Measurements from ENCODE around the gene EEFSEC. TPM values are rescaled to one million over a fixed set of nuclear protein-coding genes. Genes with fewer than 3 reads are reported as not detected.

Gene EEFSEC
- total RNA-seq, 4 donors from 2014 or later, result 25.1 to 43.5 (median 29.5) TPM

DNA sequence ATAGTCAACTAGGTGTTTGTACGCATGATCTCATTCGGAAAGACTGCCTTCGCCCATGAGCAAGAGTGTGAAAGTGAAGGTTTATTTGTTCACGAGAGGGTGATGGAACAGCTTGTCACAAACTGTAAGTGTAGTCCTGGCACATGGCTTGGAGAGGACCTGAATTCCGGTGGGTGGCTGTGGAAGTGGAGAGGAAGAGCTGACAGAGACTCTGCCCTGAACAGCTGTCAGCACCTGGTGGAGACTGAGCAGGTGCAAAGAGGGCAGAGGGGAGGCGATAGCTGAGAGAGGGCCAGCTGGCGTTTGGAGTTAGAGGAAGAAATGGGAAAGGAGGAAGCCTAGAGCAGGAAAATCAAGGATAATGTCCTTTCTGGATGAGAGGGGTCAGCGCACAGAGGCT lies 155.7 kb downstream of the EEFSEC start:
- DNase-seq (ENCODE audit: low spot score in 2 of 2), result no peak
- TF ChIP-seq, protein P1, sequence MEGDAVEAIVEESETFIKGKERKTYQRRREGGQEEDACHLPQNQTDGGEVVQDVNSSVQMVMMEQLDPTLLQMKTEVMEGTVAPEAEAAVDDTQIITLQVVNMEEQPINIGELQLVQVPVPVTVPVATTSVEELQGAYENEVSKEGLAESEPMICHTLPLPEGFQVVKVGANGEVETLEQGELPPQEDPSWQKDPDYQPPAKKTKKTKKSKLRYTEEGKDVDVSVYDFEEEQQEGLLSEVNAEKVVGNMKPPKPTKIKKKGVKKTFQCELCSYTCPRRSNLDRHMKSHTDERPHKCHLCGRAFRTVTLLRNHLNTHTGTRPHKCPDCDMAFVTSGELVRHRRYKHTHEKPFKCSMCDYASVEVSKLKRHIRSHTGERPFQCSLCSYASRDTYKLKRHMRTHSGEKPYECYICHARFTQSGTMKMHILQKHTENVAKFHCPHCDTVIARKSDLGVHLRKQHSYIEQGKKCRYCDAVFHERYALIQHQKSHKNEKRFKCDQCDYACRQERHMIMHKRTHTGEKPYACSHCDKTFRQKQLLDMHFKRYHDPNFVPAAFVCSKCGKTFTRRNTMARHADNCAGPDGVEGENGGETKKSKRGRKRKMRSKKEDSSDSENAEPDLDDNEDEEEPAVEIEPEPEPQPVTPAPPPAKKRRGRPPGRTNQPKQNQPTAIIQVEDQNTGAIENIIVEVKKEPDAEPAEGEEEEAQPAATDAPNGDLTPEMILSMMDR (IDR thresholded peaks at IDR 0.05), result no peak
- TF ChIP-seq POLR2A (IDR thresholded peaks at IDR 0.05), result no peak
- TF ChIP-seq EP300 (IDR thresholded peaks at IDR 0.05), result no peak
- Histone ChIP-seq H3K9me3 (no peaks in the 10 kb centered on the region), H3K4me1 (no peaks in the 10 kb centered on the region), H3K36me3 (peaks cover 0 to 32% (median 0%) of the 10 kb centered on the region in 3 donors), H3K4me3 (no peak overlapping the region), H3K27ac (no peak overlapping the region), H3K27me3 (no peaks in the 10 kb centered on the region)
- WGBS, 2 donors, result 93 to 97% methylated on average over 8 of the region's 8 CpGs

- Histone ChIP-seq H3K36me3 (peaks cover 0 to 32% (median 0%) of the 10 kb centered on the region in 3 donors), H3K4me3 (no peak overlapping the region), H3K27ac (no peak overlapping the region), H3K27me3 (no peaks in the 10 kb centered on the region), H3K9me3 (no peaks in the 10 kb centered on the region), H3K4me1 (no peaks in the 10 kb centered on the region)
- no peak for DNase-seq (ENCODE audit: low spot score in 2 of 2)
- WGBS, 2 donors, result 83 to 85% methylated on average over 4 of the region's 4 CpGs
- TF ChIP-seq POLR2A (IDR thresholded peaks at IDR 0.05) (no peak), EP300 (IDR thresholded peaks at IDR 0.05) (no peak)
- TF ChIP-seq, protein P1 (IDR thresholded peaks at IDR 0.05), result no peak
These were observed 157.2 kb downstream of the EEFSEC start for GRCh38 chr3:128310286-128311058.

GRCh38 chr3:128311441-128311844 lies 158.2 kb downstream of the EEFSEC start:
- TF ChIP-seq POLR2A (IDR thresholded peaks at IDR 0.05) (no peak), EP300 (IDR thresholded peaks at IDR 0.05) (no peak)
- TF ChIP-seq, protein P1 (IDR thresholded peaks at IDR 0.05), result no peak
- Histone ChIP-seq H3K4me1 (peaks cover 0 to 4% (median 0%) of the 10 kb centered on the region in 4 donors), H3K9me3 (no peaks in the 10 kb centered on the region), H3K27ac (no peak overlapping the region), H3K27me3 (no peaks in the 10 kb centered on the region), H3K4me3 (no peak overlapping the region), H3K36me3 (peaks cover 0 to 32% (median 0%) of the 10 kb centered on the region in 3 donors)
- DNase-seq (ENCODE audit: low spot score in 2 of 2), result no peak
- 55 to 57% methylated on average over 5 of the region's 5 CpGs for WGBS, 2 donors

- no peak overlapping the region for H3K4me3 ChIP-seq
- WGBS, 2 donors, result 70 to 82% methylated on average over 8 to 10 of the region's 10 CpGs
- H3K9me3 ChIP-seq, result no peaks in the 10 kb centered on the region
- no peak overlapping the region for H3K27ac ChIP-seq
- H3K36me3 ChIP-seq, result peaks cover 0 to 32% (median 0%) of the 10 kb centered on the region in 3 donors
- TF ChIP-seq, protein P1 (IDR thresholded peaks at IDR 0.05), result no peak
- TF ChIP-seq POLR2A (IDR thresholded peaks at IDR 0.05) (no peak), EP300 (IDR thresholded peaks at IDR 0.05) (no peak)
- no peak for DNase-seq (ENCODE audit: low spot score in 2 of 2)
- no peaks in the 10 kb centered on the region for H3K27me3 ChIP-seq
- peaks cover 0 to 13% (median 0%) of the 10 kb centered on the region in 4 donors for H3K4me1 ChIP-seq
These were observed 159.0 kb downstream of the EEFSEC start for GRCh38 chr3:128312271-128312670.

DNA sequence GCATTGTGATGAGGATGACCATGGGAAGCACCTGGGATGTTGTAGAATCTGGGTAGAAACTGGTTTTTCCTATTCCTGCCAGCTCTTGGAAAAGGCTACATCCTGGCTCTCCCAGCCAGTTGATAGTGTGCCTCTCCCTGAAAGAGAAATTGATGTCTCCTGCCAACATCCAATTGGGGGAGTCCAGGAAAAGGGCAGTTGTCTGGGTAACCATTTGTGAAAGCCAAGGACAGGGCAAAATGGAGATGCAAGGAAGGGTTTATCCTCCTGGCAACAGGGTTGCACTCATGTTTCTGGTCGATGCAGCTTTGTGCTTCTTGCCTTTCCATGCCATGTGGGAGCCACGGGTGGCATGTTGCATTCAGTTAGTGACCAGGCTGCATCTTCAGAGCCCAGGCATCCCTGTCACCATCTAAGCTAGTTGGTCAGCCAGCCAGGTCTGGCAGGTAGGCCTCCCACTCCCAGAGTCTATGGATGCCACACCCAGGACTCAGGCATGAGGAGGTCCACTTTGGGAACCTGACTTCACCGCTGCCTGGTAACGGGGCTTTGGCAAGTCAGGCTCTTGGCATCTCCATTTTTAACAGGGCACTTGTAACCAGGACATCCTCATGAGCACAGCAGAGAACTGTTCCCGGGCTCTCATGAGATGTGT lies 159.9 kb downstream of the EEFSEC start:
- Histone ChIP-seq H3K4me1 (peaks cover 0 to 18% (median 0%) of the 10 kb centered on the region in 4 donors), H3K27ac (no peak overlapping the region), H3K36me3 (peaks cover 0 to 32% (median 0%) of the 10 kb centered on the region in 3 donors), H3K9me3 (no peaks in the 10 kb centered on the region), H3K27me3 (no peaks in the 10 kb centered on the region), H3K4me3 (no peak overlapping the region)
- no peak for DNase-seq (ENCODE audit: low spot score in 2 of 2)
- 93 to 94% methylated on average over 4 to 5 of the region's 5 CpGs for WGBS, 2 donors
- no peak for TF ChIP-seq POLR2A (IDR thresholded peaks at IDR 0.05)
- TF ChIP-seq, protein P1 (IDR thresholded peaks at IDR 0.05), result no peak
- TF ChIP-seq EP300 (IDR thresholded peaks at IDR 0.05), result no peak
